ENCODE measurements around the gene CORO1C. TPM values are rescaled to one million over a fixed set of nuclear protein-coding genes. Genes with fewer than 3 reads are reported as not detected.

The CORO1C gene
- total RNA-seq, 1 donor from 2014 or later = 39.2 TPM

Other genes with a start within 250 kb of the CORO1C start
- 4.6 TPM for gene FICD, start 216.2 kb downstream of the CORO1C start, total RNA-seq
- 13.7 TPM for gene SART3, start 170.3 kb downstream of the CORO1C start, total RNA-seq
- gene ISCU, start 168.9 kb downstream of the CORO1C start, total RNA-seq = 45.2 TPM
- gene TMEM119, start 133.4 kb downstream of the CORO1C start, total RNA-seq = 0.23 TPM
- 2.4 TPM for gene SELPLG, start 97.6 kb downstream of the CORO1C start, total RNA-seq
- 18.9 TPM for gene SSH1, start 126.1 kb upstream of the CORO1C start, total RNA-seq
- 65.3 TPM for gene DAO, start 148.6 kb upstream of the CORO1C start, total RNA-seq

Data from left lobe of liver (tissue), 1 donor.